Panc1 (cell line): ENCODE measurements around the gene CCR2. TPM values are rescaled to one million over a fixed set of nuclear protein-coding genes. Genes with fewer than 3 reads are reported as not detected.

ENCODE experiments used
- ATAC-seq: fragments of 200-7000 bp; cut with Tn5 transposase; 2 replicates; pipeline ENCODE4 v1.9.1; 2020; ENCODE audit warnings: mild to moderate bottlenecking, moderate library complexity
- BruUV-seq: library from RNA; stranded (reverse); fragments of 400-500 nt; replicated peaks from 2 replicates; lab custom pipeline; 2021; lab: Mats Ljungman, UMichigan
- CTCF ChIA-PET: fragments of 300-600 bp; sonication (Branson Sonifier 250); formaldehyde crosslinking; loops from one replicate; lab custom pipeline; 2022; ENCODE audit warnings: antibody characterized with exemption; lab: Charles Lee
- POLR2A ChIA-PET: fragments of 300-600 bp; sonication (Branson Sonifier 250); formaldehyde crosslinking; loops from one replicate; lab custom pipeline; 2022; ENCODE audit warnings: antibody characterized with exemption; lab: Charles Lee
- DNase-seq: peaks from one replicate; pipeline ENCODE4 v3.0.0-alpha.2; 2010; ENCODE audit warnings: low read depth, low spot score
- H3K27ac ChIP-seq: 2 replicates; pipeline ENCODE4 v1.5.1; 2011; ENCODE audit warnings: mild to moderate bottlenecking, low read length, inconsistent platforms
- H3K27me3 ChIP-seq: fragments of 200-500 bp; sonication (Bioruptor generic); 2 replicates; pipeline ENCODE4 v1.6.0; 2014; ENCODE audit warnings: low read length, inconsistent platforms; ENCODE audit not compliant: control insufficient read depth, insufficient read depth
- H3K36me3 ChIP-seq: fragments of 200-500 bp; sonication (Bioruptor generic); 2 replicates; pipeline ENCODE4 v1.5.1; 2014; ENCODE audit warnings: inconsistent platforms, mild to moderate bottlenecking, low read length, moderate library complexity; ENCODE audit not compliant: control insufficient read depth, insufficient read depth
- H3K4me1 ChIP-seq: 2 replicates; pipeline ENCODE4 v1.5.1; 2011; ENCODE audit warnings: inconsistent platforms, mild to moderate bottlenecking, low read length, moderate library complexity; ENCODE audit not compliant: control insufficient read depth, insufficient read depth
- H3K4me3 ChIP-seq, 2 experiments: 2 replicates each; pipeline ENCODE4 v1.5.1; 2011 to 2012; ENCODE audit warnings: low read depth in 2 of 2, low read length in 2 of 2, mild to moderate bottlenecking in 2 of 2, inconsistent platforms in 1 of 2, moderate library complexity in 1 of 2
- H3K9me3 ChIP-seq: fragments of 200-500 bp; sonication (Bioruptor generic); 2 replicates; pipeline ENCODE4 v1.5.1; 2014; ENCODE audit warnings: low read depth, mild to moderate bottlenecking, inconsistent platforms, low read length, moderate library complexity; ENCODE audit not compliant: control insufficient read depth, insufficient read depth
- POLR2AphosphoS5 ChIP-seq: IDR thresholded peaks from 2 replicates; pipeline ENCODE4 v1.6.1; 2012; ENCODE audit warnings: mild to moderate bottlenecking, low read depth, low read length, moderate library complexity
- SIN3A ChIP-seq: IDR thresholded peaks from 2 replicates; pipeline ENCODE4 v1.6.1; 2012; ENCODE audit warnings: low read depth, mild to moderate bottlenecking, low read length, moderate library complexity, borderline replicate concordance; ENCODE audit not compliant: insufficient read depth
- TCF7L2 ChIP-seq: IDR thresholded peaks from 2 replicates; pipeline ENCODE4 v1.6.1; 2011; ENCODE audit warnings: mild to moderate bottlenecking, low read depth, low read length, inconsistent platforms
- in situ Hi-C: cut with HindIII; loops from 2 replicates; pipeline ENCODE4 v1.10.0; 2016; ENCODE audit warnings: low sequenced_read_pairs, low pct_unique_long_range_greater_than_20kb
- intact Hi-C: fragments of 100-400 bp; cut with micrococcal nuclease; formaldehyde crosslinking; loops from one replicate; pipeline ENCODE4 v1.10.0; 2022; ENCODE audit not compliant: unreplicated experiment
- total RNA-seq: library from RNA; stranded (reverse); gene quantifications from one replicate; pipeline ENCODE4 v1.2.1, GENCODE V29; 2021; ENCODE audit not compliant: unreplicated experiment
- TF ChIP-seq, protein P1 (sequence below): fragments of 450-650 bp; IDR thresholded peaks from 2 replicates; pipeline ENCODE4 v1.5.1; 2017; ENCODE audit warnings: mild to moderate bottlenecking
- TF ChIP-seq, protein P2 (sequence below), 2 experiments: IDR thresholded peaks; 2 replicates each; pipeline ENCODE4 v1.6.1; 2011 to 2012; ENCODE audit warnings: low read depth in 2 of 2, control low read depth in 1 of 2, low read length in 1 of 2, mild to moderate bottlenecking in 1 of 2, moderate library complexity in 1 of 2; ENCODE audit not compliant: insufficient read depth in 1 of 2

Gene CCR2
- total RNA-seq, 1 experiment from 2014 or later = not detected

GRCh38 chr3:46400000-46400734 is 46.3 kb downstream of the CCR2 start:
- no peaks in the 10 kb centered on the region for H3K36me3 ChIP-seq
- H3K4me1 ChIP-seq = no peaks in the 10 kb centered on the region
- no peaks in the 10 kb centered on the region for H3K27me3 ChIP-seq
- ChIA-PET CTCF (no interaction called here), POLR2A (no interaction called here)
- no peak overlapping the region for H3K27ac ChIP-seq
- in situ Hi-C loops (no loop called here), intact Hi-C loops (no loop called here)
- BruUV-seq = no TSS peak
- no peak for ATAC-seq
- TF ChIP-seq, protein P1, sequence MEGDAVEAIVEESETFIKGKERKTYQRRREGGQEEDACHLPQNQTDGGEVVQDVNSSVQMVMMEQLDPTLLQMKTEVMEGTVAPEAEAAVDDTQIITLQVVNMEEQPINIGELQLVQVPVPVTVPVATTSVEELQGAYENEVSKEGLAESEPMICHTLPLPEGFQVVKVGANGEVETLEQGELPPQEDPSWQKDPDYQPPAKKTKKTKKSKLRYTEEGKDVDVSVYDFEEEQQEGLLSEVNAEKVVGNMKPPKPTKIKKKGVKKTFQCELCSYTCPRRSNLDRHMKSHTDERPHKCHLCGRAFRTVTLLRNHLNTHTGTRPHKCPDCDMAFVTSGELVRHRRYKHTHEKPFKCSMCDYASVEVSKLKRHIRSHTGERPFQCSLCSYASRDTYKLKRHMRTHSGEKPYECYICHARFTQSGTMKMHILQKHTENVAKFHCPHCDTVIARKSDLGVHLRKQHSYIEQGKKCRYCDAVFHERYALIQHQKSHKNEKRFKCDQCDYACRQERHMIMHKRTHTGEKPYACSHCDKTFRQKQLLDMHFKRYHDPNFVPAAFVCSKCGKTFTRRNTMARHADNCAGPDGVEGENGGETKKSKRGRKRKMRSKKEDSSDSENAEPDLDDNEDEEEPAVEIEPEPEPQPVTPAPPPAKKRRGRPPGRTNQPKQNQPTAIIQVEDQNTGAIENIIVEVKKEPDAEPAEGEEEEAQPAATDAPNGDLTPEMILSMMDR = no peak
- TF ChIP-seq POLR2AphosphoS5 (no peak), SIN3A (no peak), TCF7L2 (no peak)
- TF ChIP-seq, protein P2, sequence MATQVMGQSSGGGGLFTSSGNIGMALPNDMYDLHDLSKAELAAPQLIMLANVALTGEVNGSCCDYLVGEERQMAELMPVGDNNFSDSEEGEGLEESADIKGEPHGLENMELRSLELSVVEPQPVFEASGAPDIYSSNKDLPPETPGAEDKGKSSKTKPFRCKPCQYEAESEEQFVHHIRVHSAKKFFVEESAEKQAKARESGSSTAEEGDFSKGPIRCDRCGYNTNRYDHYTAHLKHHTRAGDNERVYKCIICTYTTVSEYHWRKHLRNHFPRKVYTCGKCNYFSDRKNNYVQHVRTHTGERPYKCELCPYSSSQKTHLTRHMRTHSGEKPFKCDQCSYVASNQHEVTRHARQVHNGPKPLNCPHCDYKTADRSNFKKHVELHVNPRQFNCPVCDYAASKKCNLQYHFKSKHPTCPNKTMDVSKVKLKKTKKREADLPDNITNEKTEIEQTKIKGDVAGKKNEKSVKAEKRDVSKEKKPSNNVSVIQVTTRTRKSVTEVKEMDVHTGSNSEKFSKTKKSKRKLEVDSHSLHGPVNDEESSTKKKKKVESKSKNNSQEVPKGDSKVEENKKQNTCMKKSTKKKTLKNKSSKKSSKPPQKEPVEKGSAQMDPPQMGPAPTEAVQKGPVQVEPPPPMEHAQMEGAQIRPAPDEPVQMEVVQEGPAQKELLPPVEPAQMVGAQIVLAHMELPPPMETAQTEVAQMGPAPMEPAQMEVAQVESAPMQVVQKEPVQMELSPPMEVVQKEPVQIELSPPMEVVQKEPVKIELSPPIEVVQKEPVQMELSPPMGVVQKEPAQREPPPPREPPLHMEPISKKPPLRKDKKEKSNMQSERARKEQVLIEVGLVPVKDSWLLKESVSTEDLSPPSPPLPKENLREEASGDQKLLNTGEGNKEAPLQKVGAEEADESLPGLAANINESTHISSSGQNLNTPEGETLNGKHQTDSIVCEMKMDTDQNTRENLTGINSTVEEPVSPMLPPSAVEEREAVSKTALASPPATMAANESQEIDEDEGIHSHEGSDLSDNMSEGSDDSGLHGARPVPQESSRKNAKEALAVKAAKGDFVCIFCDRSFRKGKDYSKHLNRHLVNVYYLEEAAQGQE (IDR thresholded peaks at IDR 0.05; ENCODE audit: insufficient read depth in 1 of 2, low read depth in 2 of 2, low read length in 1 of 2) = no peak
- no peak for DNase-seq
- no peaks in the 10 kb centered on the region for H3K9me3 ChIP-seq
- H3K4me3 ChIP-seq = no peak overlapping the region

DNA sequence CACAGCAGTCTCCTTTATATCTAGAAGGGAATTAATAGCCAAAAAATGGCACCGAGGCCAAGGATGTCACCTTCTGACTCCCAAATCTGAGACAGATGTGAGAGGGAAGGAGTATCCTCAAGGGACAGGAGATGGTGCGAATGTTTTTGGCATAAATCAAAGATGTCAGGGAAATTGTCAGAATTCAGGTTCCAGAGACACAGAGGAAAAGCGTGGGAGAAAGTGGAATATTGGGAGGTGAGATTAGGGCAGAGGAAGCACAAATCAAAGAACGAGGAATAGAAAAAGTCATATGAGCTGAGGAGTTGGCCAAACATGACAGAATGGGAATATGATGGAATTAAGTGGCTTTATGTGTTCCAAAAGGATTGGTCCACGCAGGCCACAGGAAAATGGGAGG is 46.9 kb downstream of the CCR2 start:
- ATAC-seq = no peak
- intact Hi-C loops (no loop called here), in situ Hi-C loops (no loop called here)
- DNase-seq = no peak
- TF ChIP-seq SIN3A (no peak), POLR2AphosphoS5 (no peak), TCF7L2 (no peak)
- TF ChIP-seq, protein P1 = no peak
- Histone ChIP-seq H3K27ac (no peak overlapping the region), H3K4me1 (no peaks in the 10 kb centered on the region), H3K4me3 (no peak overlapping the region), H3K9me3 (no peaks in the 10 kb centered on the region), H3K36me3 (no peaks in the 10 kb centered on the region), H3K27me3 (no peaks in the 10 kb centered on the region)
- no TSS peak for BruUV-seq
- ChIA-PET CTCF (no interaction called here), POLR2A (no interaction called here)
